Spleen (tissue), 11 donors: ENCODE measurements around the gene TBX3. TPM values are rescaled to one million over a fixed set of nuclear protein-coding genes. Genes with fewer than 3 reads are reported as not detected.

Experiments used
- DNase-seq: peaks from one replicate; pipeline ENCODE4 v3.0.0-alpha.2; 2020
- H3K27ac ChIP-seq, 8 donors: fragments of 200-600 bp; sonication (generic) in 7 of 8; 1 replicate in 4 of 8; 2 replicates in 4 of 8; pipeline versions ENCODE4 v1.5.0 to v1.8.0; 2016 to 2021; ENCODE audit warnings: inconsistent platforms in 4 of 8, mild to moderate bottlenecking in 4 of 8, moderate library complexity in 1 of 8
- H3K27me3 ChIP-seq, 7 donors: fragments of 200-600 bp; sonication (generic) in 6 of 7; replicated peaks in 1 of 7; 1 replicate in 4 of 7; 2 replicates in 3 of 7; pipeline versions ENCODE4 v1.5.0 to v1.8.0; 2016 to 2021; ENCODE audit warnings: inconsistent platforms in 3 of 7, mild to moderate bottlenecking in 1 of 7
- H3K36me3 ChIP-seq, 6 donors: fragments of 200-600 bp; sonication (generic) in 5 of 6; 1 replicate in 4 of 6; 2 replicates in 2 of 6; pipeline versions ENCODE4 v1.5.0 to v1.8.0; 2016 to 2021; ENCODE audit warnings: inconsistent platforms in 2 of 6
- H3K4me1 ChIP-seq, 6 donors: fragments of 200-600 bp; sonication (generic) in 5 of 6; 1 replicate in 3 of 6; 2 replicates in 3 of 6; pipeline versions ENCODE4 v1.5.0 to v1.8.0; 2016 to 2021; ENCODE audit warnings: inconsistent platforms in 3 of 6
- H3K4me3 ChIP-seq, 8 donors: fragments of 200-600 bp; sonication (generic) in 7 of 8; 1 replicate in 4 of 8; 2 replicates in 4 of 8; pipeline versions ENCODE4 v1.5.0 to v1.8.0; 2016 to 2021; ENCODE audit warnings: inconsistent platforms in 4 of 8, mild to moderate bottlenecking in 4 of 8, moderate library complexity in 2 of 8
- H3K9me3 ChIP-seq, 8 donors: fragments of 200-600 bp; sonication (generic) in 7 of 8; 1 replicate in 4 of 8; 2 replicates in 4 of 8; pipeline versions ENCODE4 v1.5.0 to v1.8.0; 2016 to 2021; ENCODE audit warnings: inconsistent platforms in 4 of 8
- POLR2A ChIP-seq, 3 donors: fragments of 450-650 bp; IDR thresholded peaks; one replicate each; pipeline ENCODE4 v1.5.1; 2017; ENCODE audit warnings: antibody characterized with exemption in 3 of 3, mild to moderate bottlenecking in 1 of 3
- POLR2AphosphoS5 ChIP-seq, 3 donors: sonication (generic); formaldehyde crosslinking; IDR thresholded peaks; one replicate each; pipeline ENCODE4 v1.5.1; 2017; ENCODE audit warnings: antibody characterized with exemption in 3 of 3
- WGBS, 5 donors: extraction: QIAGEN DNeasy Blood & Tissue Kit in 3 of 5; methylation state at CpG; one replicate each; pipeline versions ENCODE4 v1.1.5 to v1.1.7; 2013 to 2018; 5-methylcytosine and 5-hydroxymethylcytosine counted together
- intact Hi-C: fragments of 100-400 bp; cut with DNase I; formaldehyde crosslinking; loops from one replicate; pipeline ENCODE4 v1.15.0; 2023; ENCODE audit warnings: low total_unique reads
- polyA plus RNA-seq, 3 donors: library from polyadenylated mRNA; stranded (reverse); fragments of 200-250 nt; gene quantifications; one replicate each; pipeline ENCODE4 v1.2.1, GENCODE V29; 2013
- total RNA-seq, 7 donors: library from RNA; depleted of rRNA in 3 of 7; stranded (reverse); fragments of >200 nt in 3 of 7; fragmentation: NEBNext Ultra II Directional in 4 of 7; extraction: Animal tissue kit (Norgen Biotek cat#: 25700) in 4 of 7; gene quantifications; one replicate each; pipeline versions ENCODE4 v1.1.0 to v1.2.1, GENCODE V29; 2016 to 2021
- TF ChIP-seq, protein P1 (sequence below), 11 experiments: fragments of 200-600 bp in 7 of 11; fragments of 450-650 bp in 4 of 11; sonication (generic) in 4 of 11; IDR thresholded peaks in 8 of 11; conservative IDR thresholded peaks in 3 of 11; 1 replicate in 7 of 11; 2 replicates in 4 of 11; pipeline versions ENCODE4 v1.4.0 to v1.8.0; 2016 to 2021; ENCODE audit warnings: antibody characterized with exemption in 11 of 11, inconsistent platforms in 4 of 11, mild to moderate bottlenecking in 1 of 11
- donor health status: healthy with polysubstance abuse.
- donor health status: DM: no; HTN: no; CAD: no; lungs with moderate emphysema.
- donor health status: DM: no; HTN: no; CAD: no.
- donor health status: Bipolar disorder and iron deficiency.
- donor health status: healthy.
- donor health status: DM: no; HTN: no; CAD: no.
- donor health status: DM: yes; HTN: yes; CAD: no.

Gene TBX3
- total and polyA plus RNA-seq, 10 donors, result 3.1 to 22.1 (median 13.5) TPM

DNA sequence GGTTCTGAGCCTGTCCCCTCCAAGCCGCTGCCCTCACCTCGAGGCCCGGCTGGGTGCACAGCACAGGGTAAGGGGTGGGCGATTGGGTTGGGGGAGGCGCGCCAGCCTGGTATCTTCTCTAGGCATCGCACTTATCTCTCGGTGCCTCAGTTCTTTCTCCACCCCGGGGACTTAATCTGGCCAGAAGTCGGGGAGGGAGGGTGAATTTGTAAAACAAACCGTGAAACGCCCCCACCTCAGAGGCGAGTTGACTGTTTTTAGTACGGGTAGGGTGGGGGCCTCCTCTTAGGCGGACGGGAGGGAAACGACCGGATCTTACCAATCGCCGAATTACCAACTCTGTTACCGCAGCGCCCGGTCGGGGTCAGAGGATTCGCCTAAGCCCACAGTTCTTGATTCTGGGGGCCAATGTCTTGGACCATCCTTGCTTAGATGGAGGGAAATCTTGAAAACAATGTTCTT, 1.4 kb upstream of the TBX3 start:
- Histone ChIP-seq H3K27ac (peak overlapping the region in 5 of 8 donors; percentile 77 to 91 (median 84)), H3K9me3 (no peaks in the 10 kb centered on the region), H3K36me3 (no peaks in the 10 kb centered on the region), H3K27me3 (peaks cover 4 to 100% (median 67%) of the 10 kb centered on the region in 7 donors), H3K4me1 (peaks cover 0 to 41% (median 18%) of the 10 kb centered on the region in 6 donors), H3K4me3 (peak overlapping the region in 5 of 8 donors; percentile 41 to 70 (median 49))
- WGBS, 5 donors, result 27 to 41% (median 31%) methylated on average over 25 of the region's 25 CpGs
- intact Hi-C loops, result no loop called here
- TF ChIP-seq POLR2A (IDR thresholded peaks at IDR 0.05) (no peak), POLR2AphosphoS5 (IDR thresholded peaks at IDR 0.05) (no peak)
- TF ChIP-seq, protein P1, sequence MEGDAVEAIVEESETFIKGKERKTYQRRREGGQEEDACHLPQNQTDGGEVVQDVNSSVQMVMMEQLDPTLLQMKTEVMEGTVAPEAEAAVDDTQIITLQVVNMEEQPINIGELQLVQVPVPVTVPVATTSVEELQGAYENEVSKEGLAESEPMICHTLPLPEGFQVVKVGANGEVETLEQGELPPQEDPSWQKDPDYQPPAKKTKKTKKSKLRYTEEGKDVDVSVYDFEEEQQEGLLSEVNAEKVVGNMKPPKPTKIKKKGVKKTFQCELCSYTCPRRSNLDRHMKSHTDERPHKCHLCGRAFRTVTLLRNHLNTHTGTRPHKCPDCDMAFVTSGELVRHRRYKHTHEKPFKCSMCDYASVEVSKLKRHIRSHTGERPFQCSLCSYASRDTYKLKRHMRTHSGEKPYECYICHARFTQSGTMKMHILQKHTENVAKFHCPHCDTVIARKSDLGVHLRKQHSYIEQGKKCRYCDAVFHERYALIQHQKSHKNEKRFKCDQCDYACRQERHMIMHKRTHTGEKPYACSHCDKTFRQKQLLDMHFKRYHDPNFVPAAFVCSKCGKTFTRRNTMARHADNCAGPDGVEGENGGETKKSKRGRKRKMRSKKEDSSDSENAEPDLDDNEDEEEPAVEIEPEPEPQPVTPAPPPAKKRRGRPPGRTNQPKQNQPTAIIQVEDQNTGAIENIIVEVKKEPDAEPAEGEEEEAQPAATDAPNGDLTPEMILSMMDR (IDR thresholded peaks at IDR 0.05 in 8 of 11, conservative IDR thresholded peaks at IDR 0.05 in 3 of 11), result no peak
- DNase-seq, result no peak

DNA sequence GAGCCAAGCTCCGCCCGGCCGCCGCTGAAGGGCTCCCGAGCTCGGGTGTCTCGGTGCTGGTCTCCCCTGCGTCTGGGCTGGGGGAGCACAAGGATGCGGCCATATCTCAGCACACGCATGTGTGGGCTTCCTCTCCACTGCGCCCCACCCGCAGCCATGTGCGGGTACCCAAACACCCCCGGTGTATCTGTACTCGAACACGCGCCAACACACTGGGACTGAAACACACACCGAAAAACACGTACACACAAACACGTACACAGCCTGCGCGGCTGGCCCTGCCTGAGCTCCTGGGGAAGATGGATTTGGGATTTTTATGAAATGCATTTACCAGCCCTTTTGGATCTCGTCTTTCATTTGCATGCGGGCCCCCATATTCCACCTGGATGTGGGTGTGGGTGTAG, 897 bp upstream of the TBX3 start:
- Histone ChIP-seq H3K9me3 (no peaks in the 10 kb centered on the region), H3K4me3 (peak overlapping the region; percentile 41 to 70 (median 49)), H3K27ac (peak overlapping the region; percentile 55 to 91 (median 82)), H3K36me3 (no peaks in the 10 kb centered on the region), H3K27me3 (peaks cover 4 to 100% (median 67%) of the 10 kb centered on the region in 7 donors), H3K4me1 (peaks cover 0 to 45% (median 18%) of the 10 kb centered on the region in 6 donors)
- 3 to 6% (median 4%) methylated on average over 22 to 24 of the region's 24 CpGs for WGBS, 5 donors
- no peak for DNase-seq
- no peak for TF ChIP-seq POLR2A (IDR thresholded peaks at IDR 0.05)
- intact Hi-C loops, result no loop called here

DNA sequence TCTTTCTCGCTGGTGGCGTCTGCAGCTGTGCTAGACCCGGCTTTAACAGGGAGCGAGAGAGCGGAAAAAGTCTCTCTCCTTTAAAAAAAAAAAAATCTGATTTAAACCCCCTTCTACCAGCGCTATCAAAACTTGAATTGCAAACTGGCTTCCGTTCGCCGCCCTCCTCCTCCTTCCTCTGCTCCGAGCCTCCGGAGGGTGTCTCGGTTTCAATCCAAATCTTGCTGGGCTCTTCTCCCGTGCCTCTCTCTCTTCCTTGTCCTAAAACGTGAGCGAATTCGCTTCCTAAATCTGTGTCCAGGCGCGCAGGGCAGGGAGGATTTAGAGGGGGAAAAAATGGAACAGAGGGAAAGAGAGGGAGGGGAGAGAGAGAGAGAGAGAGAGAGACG, 272 bp downstream of the TBX3 start:
- H3K27ac ChIP-seq, result peak overlapping the region; percentile 55 to 91 (median 82)
- DNase-seq, result no peak
- intact Hi-C loops, result no loop called here
- H3K9me3 ChIP-seq, result no peaks in the 10 kb centered on the region
- H3K4me3 ChIP-seq, result peak overlapping the region; percentile 41 to 70 (median 49)
- TF ChIP-seq POLR2AphosphoS5 (IDR thresholded peaks at IDR 0.05) (no peak), POLR2A (IDR thresholded peaks at IDR 0.05) (no peak)
- TF ChIP-seq, protein P1 (IDR thresholded peaks at IDR 0.05 in 8 of 11, conservative IDR thresholded peaks at IDR 0.05 in 3 of 11), result no peak
- WGBS, 5 donors, result 1 to 5% (median 2%) methylated on average over 19 of the region's 19 CpGs
- peaks cover 0 to 45% (median 19%) of the 10 kb centered on the region in 6 donors for H3K4me1 ChIP-seq
- peaks cover 4 to 100% (median 58%) of the 10 kb centered on the region in 7 donors for H3K27me3 ChIP-seq
- no peaks in the 10 kb centered on the region for H3K36me3 ChIP-seq

DNA sequence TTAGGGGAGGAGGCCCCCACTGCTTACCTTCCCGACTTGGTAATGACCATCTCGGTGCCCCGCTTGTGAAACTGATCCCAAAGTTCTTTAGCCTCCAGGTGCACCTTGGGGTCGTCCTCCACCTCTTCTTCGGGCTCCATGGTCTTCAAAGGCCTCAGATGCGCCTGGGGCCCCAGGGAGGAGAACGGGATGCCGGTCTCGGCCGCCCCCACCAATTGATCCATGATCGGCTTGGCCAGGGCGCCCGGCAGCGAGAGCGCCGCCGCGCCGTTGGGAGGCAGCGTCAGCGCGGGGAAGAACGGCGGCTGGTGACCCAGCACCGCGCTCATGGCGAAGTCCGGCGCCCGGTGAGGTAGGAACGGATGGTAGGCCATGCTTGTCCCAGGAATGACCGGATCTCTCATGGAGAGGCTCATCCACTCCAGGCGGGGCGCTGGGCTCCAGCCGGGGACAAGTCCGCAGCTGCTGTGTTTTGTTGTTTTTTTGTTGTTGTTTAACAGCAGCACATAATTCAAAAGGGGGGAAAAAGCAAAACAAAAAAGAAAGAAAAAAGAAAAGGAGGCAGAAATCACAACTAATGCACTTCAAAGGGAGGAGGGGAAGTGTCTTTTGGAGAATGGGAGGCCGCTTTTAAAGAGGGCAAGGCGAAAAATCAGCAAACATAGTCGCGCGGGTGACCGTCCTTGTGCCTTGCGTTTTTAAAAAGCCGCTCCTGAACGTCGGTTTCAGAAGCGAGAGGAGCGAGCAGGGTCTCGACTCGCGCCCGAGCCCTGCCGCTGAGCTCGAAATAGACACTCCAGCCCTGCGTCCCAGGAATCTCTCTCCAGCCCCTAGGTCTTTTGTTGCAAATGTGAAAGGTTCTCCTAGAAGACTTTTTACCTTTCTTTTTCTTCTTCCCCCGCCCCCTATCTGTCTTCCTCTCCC, 928 bp downstream of the TBX3 start:
- peaks cover 4 to 99% (median 53%) of the 10 kb centered on the region in 7 donors for H3K27me3 ChIP-seq
- no peaks in the 10 kb centered on the region for H3K9me3 ChIP-seq
- 3 to 6% (median 4%) methylated on average over 42 to 56 of the region's 56 CpGs for WGBS, 5 donors
- H3K4me1 ChIP-seq, result peaks cover 0 to 45% (median 19%) of the 10 kb centered on the region in 6 donors
- H3K4me3 ChIP-seq, result peak overlapping the region; percentile 41 to 70 (median 49)
- TF ChIP-seq POLR2A (IDR thresholded peaks at IDR 0.05) (no peak), POLR2AphosphoS5 (IDR thresholded peaks at IDR 0.05) (peak in 2 of 3 donors; percentile 37 to 64)
- H3K36me3 ChIP-seq, result no peaks in the 10 kb centered on the region
- DNase-seq, result no peak
- intact Hi-C loops, result no loop called here
- peak overlapping the region; percentile 55 to 91 (median 82) for H3K27ac ChIP-seq
